HG03045 (cell line): ENCODE results near the gene NAXD.
"Not testable (repeated sequence)": the region's sequence is repeated elsewhere in the genome, so short reads cannot be mapped to it uniquely, and the experiment has no call there.

Experiments
- ATAC-seq: cut with Tn5 transposase; IDR thresholded peaks from one replicate; pipeline ENCODE4 v1.9.1; 2021; ENCODE audit warnings: mild to moderate bottlenecking, moderate library complexity; ENCODE audit not compliant: unreplicated experiment

The NAXD gene

GRCh38 chr13:110593430-110594130, 21.8 kb upstream of the NAXD start:
- peak; percentile 73 for ATAC-seq

- ATAC-seq = no peak
These were observed 18.2 kb upstream of the NAXD start for GRCh38 chr13:110597041-110597689.

- ATAC-seq = no peak
These were observed 15.0 kb upstream of the NAXD start for GRCh38 chr13:110600261-110600819.

- ATAC-seq = no peak
These were observed 14.4 kb upstream of the NAXD start for GRCh38 chr13:110600980-110601379.

- no peak for ATAC-seq
These were observed 10.2 kb upstream of the NAXD start for GRCh38 chr13:110605132-110605531.

- ATAC-seq = not testable (repeated sequence)
These were observed 9.1 kb upstream of the NAXD start for GRCh38 chr13:110606281-110606680.

GRCh38 chr13:110607675-110608224, 7.6 kb upstream of the NAXD start:
- ATAC-seq = no peak

- ATAC-seq = peak; percentile 45
These were observed 4.3 kb upstream of the NAXD start for GRCh38 chr13:110610955-110611595.

- no peak for ATAC-seq
These were observed 382 bp upstream of the NAXD start for GRCh38 chr13:110615005-110615321.

- peak; percentile 45 for ATAC-seq
These were observed 1.1 kb downstream of the NAXD start for GRCh38 chr13:110616103-110617101.

- no peak for ATAC-seq
These were observed 2.2 kb downstream of the NAXD start for GRCh38 chr13:110617321-110618072.

- no peak for ATAC-seq
These were observed 2.8 kb downstream of the NAXD start for GRCh38 chr13:110618167-110618566.

- no peak for ATAC-seq
These were observed 3.4 kb downstream of the NAXD start for GRCh38 chr13:110618780-110619179.

GRCh38 chr13:110620596-110620995, 5.3 kb downstream of the NAXD start:
- ATAC-seq = no peak

- no peak for ATAC-seq
These were observed 9.7 kb downstream of the NAXD start for GRCh38 chr13:110624766-110625756.

- no peak for ATAC-seq
These were observed 10.5 kb downstream of the NAXD start for GRCh38 chr13:110625771-110626321.

- no peak for ATAC-seq
These were observed 11.2 kb downstream of the NAXD start for GRCh38 chr13:110626521-110626920.

GRCh38 chr13:110627351-110627750, 12.0 kb downstream of the NAXD start:
- no peak for ATAC-seq
